Fibroblast of skin of scalp (primary cell): Measurements from ENCODE around the gene CLDN10.

Source experiments
- DNase-seq: peaks from one replicate; pipeline ENCODE4 v3.0.0-alpha.2; 2013

CLDN10 gene

DNA sequence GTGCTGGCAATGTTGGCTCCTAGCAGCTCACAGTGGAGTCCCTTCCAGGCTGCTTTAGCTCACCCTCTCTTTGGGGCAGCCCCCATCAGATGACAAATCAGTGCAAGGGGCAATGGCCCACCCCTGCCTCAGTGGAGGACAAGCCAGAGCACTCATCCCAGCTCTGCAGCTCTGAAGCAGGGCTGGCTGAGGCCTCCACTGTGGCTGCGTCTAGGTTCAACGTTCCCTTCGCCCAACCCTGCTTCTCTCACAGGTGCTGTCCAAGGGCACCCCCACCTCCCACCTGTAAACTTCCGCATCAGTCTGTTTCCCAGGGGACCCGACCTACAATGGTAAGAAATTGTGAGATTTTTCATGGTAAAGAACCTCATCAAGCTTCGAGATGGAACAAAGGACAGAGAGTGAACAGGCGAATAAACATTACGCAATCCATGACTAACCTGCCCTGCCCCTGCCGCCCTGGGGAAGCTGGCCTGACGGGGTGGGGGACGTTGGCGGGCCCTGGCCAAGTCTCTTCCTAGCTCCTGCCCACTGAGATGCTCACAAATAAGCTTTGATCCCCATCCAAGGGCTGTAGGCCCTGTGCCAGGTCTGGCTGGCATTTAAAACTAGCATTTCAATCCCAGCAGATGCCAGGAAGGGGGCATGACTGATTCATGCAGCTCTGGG, 51.5 kb downstream of the CLDN10 start:
- DNase-seq: no peak

DNA sequence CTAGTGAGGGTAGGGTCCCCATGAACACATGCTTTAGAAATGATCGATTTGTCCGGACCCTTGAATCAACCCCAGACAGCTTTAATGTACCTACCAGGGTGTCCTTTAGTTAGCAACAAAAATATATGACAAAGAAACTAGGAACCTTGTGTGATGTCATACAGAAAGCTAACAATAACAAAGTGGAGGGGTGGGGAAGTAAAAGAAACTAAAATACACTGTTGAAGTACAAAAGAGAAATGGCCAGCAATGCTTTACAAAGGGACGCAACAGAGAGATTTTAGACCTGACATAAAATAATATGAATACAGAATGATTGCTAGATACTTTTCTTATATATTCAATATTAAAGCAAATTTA, 52.0 kb downstream of the CLDN10 start:
- no peak for DNase-seq

DNA sequence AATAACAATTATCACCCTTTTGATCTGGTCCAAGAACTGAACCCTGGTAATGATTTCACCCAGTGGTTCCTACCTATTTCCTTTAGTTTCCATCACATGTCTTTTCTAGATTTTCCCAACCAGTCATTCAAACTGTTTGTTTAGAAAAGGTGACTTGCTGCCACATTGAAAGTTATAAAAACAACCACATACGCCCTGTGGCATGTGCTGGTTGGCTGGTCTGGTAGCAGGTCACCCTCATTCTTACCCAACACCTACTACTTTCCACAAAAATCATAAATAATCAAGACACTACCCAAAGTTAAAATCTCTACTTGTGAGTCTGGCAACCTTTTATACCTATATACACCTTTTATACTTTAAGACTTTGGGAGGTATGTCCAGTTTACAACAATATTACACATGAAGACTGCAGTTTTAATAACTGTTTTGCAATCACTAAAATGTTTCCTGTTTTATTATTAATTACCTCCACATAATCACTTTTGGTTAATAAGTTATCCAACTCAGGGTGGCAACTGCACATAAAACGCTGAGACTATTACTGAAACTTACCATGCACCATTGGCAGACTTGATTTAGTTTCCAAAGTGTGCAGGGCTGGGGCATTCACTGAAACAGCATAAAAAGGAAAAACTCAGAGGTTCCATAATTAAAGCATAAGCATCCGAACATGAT, 53.1 kb downstream of the CLDN10 start:
- DNase-seq: no peak

DNA sequence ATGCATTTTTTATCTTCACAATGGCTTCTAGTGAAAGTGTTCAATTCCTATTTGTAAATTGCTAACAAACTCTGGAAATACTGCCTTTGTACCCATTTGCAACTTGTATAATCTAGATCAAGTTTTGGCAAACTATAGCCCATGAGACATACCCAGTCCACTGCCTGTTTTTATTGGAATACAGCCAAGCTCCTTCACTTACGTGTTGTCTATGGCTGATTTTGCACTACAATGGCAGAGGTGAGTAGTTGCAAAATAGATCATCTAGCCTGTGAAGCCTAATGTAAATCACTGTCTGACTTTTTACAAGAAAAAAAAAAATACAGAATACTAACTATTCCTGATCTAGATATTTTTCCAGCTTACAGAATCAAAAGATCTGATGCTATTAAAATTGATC, 54.8 kb downstream of the CLDN10 start:
- peak; percentile 33 for DNase-seq

DNA sequence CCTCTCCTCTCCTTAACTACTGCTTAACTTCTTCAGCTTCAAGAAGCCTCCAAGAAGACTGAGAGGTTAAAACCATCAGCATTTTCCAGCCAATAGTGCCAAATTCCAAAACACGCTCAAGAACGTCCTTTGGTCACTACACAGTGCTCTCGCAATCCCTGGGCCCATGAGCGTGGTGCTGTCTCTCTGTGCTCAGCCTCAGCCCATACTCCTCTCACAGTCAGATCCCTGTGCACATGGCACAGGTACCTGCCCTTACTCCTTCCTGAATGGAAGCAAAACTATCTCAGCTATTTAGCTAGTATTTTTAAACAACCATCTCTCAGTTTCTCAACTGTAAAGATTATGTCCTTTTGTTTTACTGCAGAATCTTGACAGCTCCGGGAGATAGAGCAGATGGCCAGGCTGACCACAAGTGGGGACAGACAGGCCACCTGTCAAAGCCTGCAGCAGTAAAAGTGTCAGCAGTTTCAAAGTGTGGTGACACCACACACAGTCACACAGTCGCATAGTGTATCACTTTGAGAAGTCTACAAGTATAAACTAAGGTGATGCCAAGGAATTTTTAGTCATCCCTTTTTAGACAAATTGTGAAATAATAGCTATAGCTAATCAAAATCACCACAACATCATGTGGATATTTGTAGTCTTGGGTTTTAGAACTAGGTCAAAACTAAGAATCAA, 56.3 kb downstream of the CLDN10 start:
- DNase-seq: no peak

DNA sequence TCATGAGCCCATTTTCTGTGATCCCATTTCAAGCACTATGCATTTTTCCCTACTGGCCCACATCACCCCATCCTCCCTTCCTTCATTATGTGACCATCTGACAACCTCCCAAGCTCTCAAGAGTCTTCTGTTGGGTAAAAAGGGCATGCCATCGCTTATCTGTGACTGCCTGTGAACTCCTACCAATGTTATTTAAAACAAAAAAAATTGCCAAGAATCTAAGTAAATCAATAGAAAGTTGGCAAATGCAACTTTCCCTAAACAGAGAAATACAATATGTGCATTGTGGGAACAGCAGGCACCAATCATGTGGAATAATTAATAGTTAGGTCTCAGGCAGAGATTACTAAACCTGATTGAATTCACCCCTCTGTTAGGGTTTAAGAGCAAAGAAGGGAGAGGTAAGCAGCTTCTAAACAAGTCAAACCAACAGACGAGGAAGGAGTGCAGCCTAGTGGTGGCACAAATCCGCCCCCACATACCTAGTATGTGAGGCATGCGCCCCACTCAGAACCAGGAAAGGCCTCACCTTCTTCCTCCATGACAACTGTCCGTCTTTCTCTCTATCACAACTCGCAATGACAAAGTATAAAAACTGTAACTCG, 62.2 kb downstream of the CLDN10 start:
- no peak for DNase-seq

DNA sequence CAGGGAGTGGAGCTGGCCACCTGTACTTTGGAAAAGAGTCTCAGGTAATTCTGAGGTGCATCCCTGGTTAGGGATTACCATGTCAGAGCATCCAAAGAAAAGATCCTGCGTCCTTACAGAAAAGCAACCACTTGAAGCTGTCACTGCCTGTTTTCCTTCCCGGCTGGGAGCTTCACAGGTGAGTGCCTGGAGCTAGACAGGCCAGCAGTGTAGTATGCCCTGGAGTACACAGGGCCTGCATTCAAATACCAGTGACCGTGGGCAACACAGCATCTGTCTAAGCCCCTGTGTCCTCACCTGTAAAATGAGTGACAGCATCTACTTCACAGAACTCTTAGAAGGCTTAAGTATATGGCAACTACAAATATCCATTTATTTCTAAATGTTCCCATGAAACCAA, 63.0 kb downstream of the CLDN10 start:
- DNase-seq: no peak

DNA sequence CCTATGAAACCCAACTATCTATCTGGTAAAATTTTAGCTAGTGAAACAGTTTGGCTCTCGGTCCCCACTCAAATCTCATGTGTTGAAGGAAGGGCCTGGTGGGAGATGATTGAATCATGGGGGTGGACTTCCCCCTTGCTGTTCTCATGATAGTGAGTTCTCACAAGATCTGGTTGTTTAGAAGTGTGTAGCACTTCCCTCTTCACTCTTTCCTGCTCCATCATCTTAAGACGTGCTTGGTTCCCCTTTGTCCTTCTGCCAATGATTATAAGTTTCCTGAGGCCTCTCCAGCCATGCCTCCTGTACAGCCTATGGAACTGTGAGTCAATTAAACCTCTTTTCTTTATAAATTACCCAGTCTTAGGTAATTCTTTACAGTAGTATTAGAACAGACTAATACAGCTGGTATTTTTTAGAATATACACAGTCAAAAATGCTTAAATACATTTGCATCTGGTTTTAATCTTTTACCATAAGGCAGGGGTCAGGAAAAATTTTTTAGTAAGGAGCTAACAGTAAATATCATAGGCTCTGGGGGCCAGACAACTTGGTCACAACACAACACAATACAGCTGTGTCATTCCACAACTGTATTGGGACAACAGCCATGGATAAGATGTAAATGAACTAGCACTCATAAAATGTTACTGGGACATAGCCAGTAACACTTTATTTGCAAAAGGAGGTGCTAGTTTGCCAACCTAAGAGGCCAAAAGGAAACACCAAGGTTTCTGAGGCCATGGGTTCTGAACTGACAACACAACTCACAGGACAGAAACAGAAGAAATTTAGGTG, 67.7 kb downstream of the CLDN10 start:
- no peak for DNase-seq

DNA sequence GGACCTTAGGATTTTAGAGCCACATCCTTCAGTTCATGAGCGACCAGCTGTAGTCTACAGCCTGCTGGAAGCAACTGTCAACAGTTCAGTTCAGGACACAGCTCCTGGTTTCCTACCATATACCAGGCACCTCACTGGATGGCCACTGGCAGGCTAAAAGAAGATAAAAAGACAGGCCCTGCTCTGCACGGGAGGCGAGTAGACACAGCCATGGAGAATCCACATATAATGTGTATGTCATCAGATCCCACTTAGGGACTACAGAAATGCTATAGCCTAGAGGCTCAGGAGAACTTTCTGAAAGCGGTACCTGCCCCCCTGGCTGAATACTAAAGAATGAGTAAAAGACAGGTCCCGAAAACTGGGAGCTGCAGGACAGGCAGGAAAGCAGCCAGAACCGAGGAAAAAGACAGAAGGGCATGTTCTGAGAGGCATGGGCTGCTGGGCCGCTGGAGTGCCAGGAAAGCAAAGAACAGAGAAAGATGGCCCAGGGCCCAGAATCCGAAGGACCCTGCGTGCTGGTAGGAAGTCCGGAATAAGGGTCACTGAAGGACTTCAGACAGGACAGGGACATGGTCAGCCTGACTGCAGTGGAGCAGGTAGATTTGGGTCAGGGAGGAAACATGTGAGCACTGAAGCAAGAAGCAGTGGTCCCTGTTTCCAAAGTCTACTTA, 68.4 kb downstream of the CLDN10 start:
- DNase-seq: no peak

DNA sequence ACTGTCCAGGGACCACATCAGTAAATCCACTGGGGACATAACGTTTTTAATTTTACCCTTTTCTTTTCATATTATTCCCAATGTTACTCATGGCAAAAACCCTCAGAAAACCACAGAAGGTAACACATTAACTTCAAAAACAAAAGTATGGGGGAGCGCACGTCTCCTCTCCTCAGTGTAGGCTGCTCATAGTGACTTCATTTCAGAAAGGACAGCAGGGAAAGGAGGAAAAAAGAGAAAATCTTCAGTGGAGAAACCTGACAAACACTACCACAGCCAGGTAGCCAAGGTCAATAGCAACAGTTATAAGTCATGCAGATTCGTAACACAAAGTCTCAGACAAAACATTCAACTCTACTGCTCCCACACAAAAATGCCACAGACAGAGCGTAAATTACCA, 70.6 kb downstream of the CLDN10 start:
- DNase-seq: no peak

DNA sequence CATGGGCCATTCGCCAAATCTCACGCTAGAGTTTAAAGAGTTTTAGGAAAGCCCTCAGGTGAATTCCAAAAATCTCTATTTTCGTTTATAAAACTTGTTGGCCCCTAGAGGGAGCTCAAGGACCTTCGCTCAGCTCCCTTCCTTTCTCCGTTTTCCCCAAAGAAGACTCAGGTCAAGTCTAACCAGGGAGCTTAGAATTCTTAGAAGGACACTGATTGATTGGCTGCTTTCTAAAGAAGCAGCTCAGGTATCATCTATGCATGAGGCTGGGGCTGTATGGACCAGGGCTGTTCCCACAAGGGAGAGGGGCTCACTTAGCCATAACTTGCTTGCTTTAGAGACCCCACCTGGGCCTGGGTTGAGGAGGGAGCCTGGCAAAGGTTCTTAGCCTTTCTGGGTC, 71.5 kb downstream of the CLDN10 start:
- DNase-seq: peak; percentile 65

DNA sequence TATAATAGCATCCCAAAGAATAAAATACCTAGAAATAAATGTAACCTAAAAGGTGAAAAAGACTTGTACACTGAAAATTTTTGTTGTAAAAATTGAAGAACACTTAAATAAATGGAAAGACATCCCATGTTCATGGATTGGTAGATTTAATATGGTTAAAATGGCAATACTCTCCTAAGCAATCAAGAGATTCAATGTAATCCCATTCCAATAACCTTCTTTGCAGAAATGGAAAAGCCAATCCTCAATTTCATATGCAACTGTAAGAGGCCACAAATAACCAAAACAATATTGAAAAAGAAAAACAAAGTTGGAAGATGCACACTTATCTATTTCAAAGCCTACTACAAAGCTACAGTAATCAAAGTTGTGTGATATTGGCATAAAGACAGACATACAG, 74.2 kb downstream of the CLDN10 start:
- no peak for DNase-seq

DNA sequence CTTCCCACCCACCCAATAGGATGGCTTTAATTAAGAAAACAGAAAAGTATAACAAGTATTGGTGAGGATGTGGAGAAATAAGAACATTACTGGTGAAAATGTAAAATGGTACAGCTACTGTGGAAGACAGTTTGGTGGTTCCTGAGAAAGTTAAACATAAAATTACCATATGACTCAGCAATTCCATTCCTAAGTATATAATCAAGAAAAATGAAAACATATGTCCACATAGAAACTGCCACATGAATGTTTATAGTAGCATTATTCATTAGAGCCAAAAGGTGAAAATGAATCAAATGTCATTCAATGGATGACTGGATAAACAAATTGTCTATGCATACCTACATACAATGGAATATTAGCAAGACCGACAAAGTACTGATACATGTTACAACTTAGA, 75.1 kb downstream of the CLDN10 start:
- DNase-seq: peak; percentile 72

DNA sequence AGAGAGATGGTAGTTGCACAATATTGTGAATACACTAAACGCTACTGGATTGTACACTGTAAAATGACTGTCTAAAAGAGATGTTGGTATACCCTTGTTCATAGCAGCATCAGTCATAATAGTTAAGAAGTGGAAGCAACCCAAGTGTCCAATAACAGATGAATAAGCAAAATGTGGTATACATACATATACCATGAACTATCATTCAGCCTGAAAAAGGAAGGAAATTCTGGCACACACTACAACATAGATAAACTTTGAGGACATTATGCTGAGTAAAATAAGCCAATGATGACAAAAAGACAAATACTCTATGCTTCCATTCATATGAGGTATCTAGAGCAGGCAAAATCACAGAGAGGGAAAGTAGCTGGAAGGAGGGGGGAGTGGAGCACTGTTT, 76.0 kb downstream of the CLDN10 start:
- no peak for DNase-seq

DNA sequence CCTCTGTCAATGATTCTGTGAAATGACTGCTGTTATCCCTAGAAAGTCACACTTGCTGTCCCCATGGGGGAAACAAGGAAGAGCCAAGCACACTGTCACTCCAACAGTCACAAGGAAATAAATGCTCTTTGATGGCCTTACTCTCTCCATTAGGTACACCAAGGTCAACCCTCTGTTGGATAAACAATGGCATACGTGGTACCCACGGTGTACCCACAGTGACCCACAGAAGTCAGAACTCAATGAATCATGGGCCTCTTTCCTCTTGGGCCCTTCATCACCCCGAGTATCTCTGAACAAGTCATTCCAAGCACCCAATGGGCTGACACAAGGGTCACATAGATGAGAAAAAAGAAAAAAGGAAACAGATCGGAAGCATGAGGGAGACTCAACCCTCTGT, 76.6 kb downstream of the CLDN10 start:
- DNase-seq: no peak
